HepG2 (cell line): Measurements from ENCODE around the gene MMP3. TPM values are rescaled to one million over a fixed set of nuclear protein-coding genes. Genes with fewer than 3 reads are reported as not detected.

ENCODE experiments used
- ATAC-seq: fragments of 200-7000 bp; cut with Tn5 transposase; 3 replicates; pipeline ENCODE4 v1.9.1; 2020; ENCODE audit warnings: mild to moderate bottlenecking, moderate library complexity
- BruUV-seq: library from RNA; stranded (reverse); fragments of 400-500 nt; replicated peaks from 2 replicates; lab custom pipeline; 2021; lab: Mats Ljungman, UMichigan
- CTCF ChIA-PET: fragments of 300-600 bp; formaldehyde crosslinking; extraction: SDS; loops from one replicate; lab custom pipeline; 2021; ENCODE audit warnings: low total read pairs, inconsistent platforms, low intra/inter-chr PET ratio; lab: Yijun Ruan, JAX
- POLR2A ChIA-PET: fragments of 350-600 bp; sonication (Branson Sonifier 250); formaldehyde crosslinking; loops from one replicate; lab custom pipeline; 2020; ENCODE audit warnings: antibody characterized with exemption, inconsistent platforms; lab: Yijun Ruan, JAX
- DNase-seq: peaks from one replicate; pipeline ENCODE4 v3.0.0-alpha.2; 2015; ENCODE audit warnings: low spot score
- FAIRE-seq: peaks from 3 replicates; lab custom pipeline; 2011; peaks lifted over from hg19 to GRCh38; lab: Jason Lieb, UNC
- H2AFZ ChIP-seq: one replicate; pipeline ENCODE4 v1.6.1; 2011; ENCODE audit warnings: low read length, inconsistent platforms
- H3K27ac ChIP-seq: fragments of 300-600 bp; 3 replicates; pipeline ENCODE4 v1.8.0; 2011; ENCODE audit warnings: mixed run types, mild to moderate bottlenecking, mixed read lengths, low read length, inconsistent platforms; ENCODE audit not compliant: insufficient read depth; ENCODE audit errors: extremely low read length
- H3K27me3 ChIP-seq, 2 experiments: fragments of 200-600 bp in 1 of 2; 2 replicates in 1 of 2; 3 replicates in 1 of 2; pipeline versions ENCODE4 v1.6.0 to v1.8.0; 2011; ENCODE audit warnings: low read length in 2 of 2, mild to moderate bottlenecking in 2 of 2, moderate library complexity in 2 of 2, inconsistent platforms in 1 of 2; ENCODE audit not compliant: insufficient read depth in 2 of 2, control insufficient read depth in 1 of 2
- H3K36me3 ChIP-seq, 2 experiments: fragments of 200-600 bp in 1 of 2; replicated peaks in 1 of 2; 2 replicates in 1 of 2; 3 replicates in 1 of 2; pipeline versions ENCODE4 v1.5.1 to v1.8.0; 2011; ENCODE audit warnings: low read length in 2 of 2, inconsistent platforms in 1 of 2; ENCODE audit not compliant: insufficient read depth in 2 of 2, control insufficient read depth in 1 of 2
- H3K4me1 ChIP-seq: 2 replicates; pipeline ENCODE4 v1.5.1; 2012; ENCODE audit warnings: low read length, inconsistent platforms; ENCODE audit not compliant: insufficient read depth
- H3K4me2 ChIP-seq: 2 replicates; pipeline ENCODE4 v1.6.0; 2011; ENCODE audit warnings: low read depth, low read length, inconsistent platforms
- H3K4me3 ChIP-seq, 3 experiments: fragments of 200-600 bp in 1 of 3; sonication (generic), shearing (Covaris generic) in 1 of 3; replicated peaks in 1 of 3; 2 replicates each; pipeline ENCODE4 v1.5.1; 2011 to 2016; ENCODE audit warnings: low read length in 3 of 3, inconsistent platforms in 2 of 3, low read depth in 2 of 3, mild to moderate bottlenecking in 2 of 3, control low read depth in 1 of 3, mixed read lengths in 1 of 3; ENCODE audit not compliant: insufficient read depth in 1 of 3
- H3K79me2 ChIP-seq: one replicate; pipeline ENCODE4 v1.6.1; 2011; ENCODE audit warnings: low read length, inconsistent platforms; ENCODE audit not compliant: insufficient read depth
- H3K9ac ChIP-seq: 2 replicates; pipeline ENCODE4 v1.6.0; 2011; ENCODE audit warnings: mild to moderate bottlenecking, low read depth, low read length, inconsistent platforms; ENCODE audit not compliant: insufficient read depth
- H3K9me3 ChIP-seq: 2 replicates; pipeline ENCODE4 v1.5.1; 2012; ENCODE audit warnings: mild to moderate bottlenecking, low read length
- H4K20me1 ChIP-seq: 2 replicates; pipeline ENCODE4 v1.6.0; 2011; ENCODE audit warnings: inconsistent platforms, mild to moderate bottlenecking, low read length, moderate library complexity; ENCODE audit not compliant: insufficient read depth
- ATAD3A ChIP-seq: sonication (generic); formaldehyde crosslinking; IDR thresholded peaks from 2 replicates; pipeline ENCODE4 v1.4.0; 2020; ENCODE audit warnings: missing genetic modification reagents
- ETS1 ChIP-seq: sonication (generic); formaldehyde crosslinking; IDR thresholded peaks from 2 replicates; pipeline ENCODE4 v1.4.0; 2020; ENCODE audit warnings: missing genetic modification reagents
- GATA4 ChIP-seq: sonication (generic); IDR thresholded peaks from 2 replicates; pipeline ENCODE4 v1.6.1; 2016; ENCODE audit warnings: antibody characterized with exemption, low read depth, borderline replicate concordance
- HNRNPLL ChIP-seq: fragments of 200-400 bp; formaldehyde crosslinking; IDR thresholded peaks from 2 replicates; pipeline ENCODE4 v1.6.1; 2017; ENCODE audit warnings: mild to moderate bottlenecking, low read depth, low read length; ENCODE audit not compliant: poor library complexity, severe bottlenecking
- IKZF1 ChIP-seq: fragments of 450-650 bp; IDR thresholded peaks from 2 replicates; pipeline ENCODE4 v1.7.1; 2016
- MAFG ChIP-seq: sonication (generic); formaldehyde crosslinking; IDR thresholded peaks from 2 replicates; pipeline ENCODE4 v1.5.1; 2020; ENCODE audit warnings: mild to moderate bottlenecking, missing genetic modification reagents
- NFYC ChIP-seq: IDR thresholded peaks from 2 replicates; pipeline ENCODE4 v1.6.1; 2016; ENCODE audit warnings: missing genetic modification reagents, missing compliant biosample characterization
- PHF8 ChIP-seq: sonication (generic); formaldehyde crosslinking; IDR thresholded peaks from 2 replicates; pipeline ENCODE4 v1.5.0; 2020; ENCODE audit warnings: missing genetic modification reagents
- THYN1 ChIP-seq: sonication (generic); formaldehyde crosslinking; IDR thresholded peaks from 2 replicates; pipeline ENCODE4 v1.8.1; 2023; ENCODE audit warnings: low read depth, mild to moderate bottlenecking, moderate library complexity, missing genetic modification reagents, borderline replicate concordance
- ZHX2 ChIP-seq, 2 experiments: sonication (generic) in 1 of 2; formaldehyde crosslinking in 1 of 2; IDR thresholded peaks; 2 replicates each; pipeline versions ENCODE4 v1.6.1 to v1.9.0; 2014 to 2022; ENCODE audit warnings: antibody characterized with exemption in 1 of 2, borderline replicate concordance in 1 of 2, inconsistent platforms in 1 of 2, low read depth in 1 of 2, missing genetic modification reagents in 1 of 2
- ZNF383 ChIP-seq: sonication (generic); formaldehyde crosslinking; IDR thresholded peaks from 2 replicates; pipeline ENCODE4 v1.4.0; 2020; ENCODE audit warnings: missing genetic modification reagents, mild to moderate bottlenecking, borderline replicate concordance
- ZNF563 ChIP-seq: sonication (generic); formaldehyde crosslinking; IDR thresholded peaks from 2 replicates; pipeline ENCODE4 v1.8.0; 2022; ENCODE audit warnings: mild to moderate bottlenecking, moderate library complexity, missing genetic modification reagents
- ZNF564 ChIP-seq: sonication (generic); formaldehyde crosslinking; IDR thresholded peaks from 2 replicates; pipeline ENCODE4 v1.8.1; 2023; ENCODE audit warnings: mild to moderate bottlenecking, missing genetic modification reagents
- WGBS: methylation state at CpG from one replicate; pipeline ENCODE4 v1.1.6; 2017; ENCODE audit warnings: low lambda C conversion rate; 5-methylcytosine and 5-hydroxymethylcytosine counted together
- in situ Hi-C: cut with HindIII; loops from 2 replicates; pipeline ENCODE4 v1.10.0; 2017; ENCODE audit warnings: low pct_unique_long_range_greater_than_20kb; ENCODE audit not compliant: extremely low pct_ligation_motif_present
- intact Hi-C: fragments of 100-400 bp; cut with micrococcal nuclease; formaldehyde crosslinking; loops from one replicate; pipeline ENCODE4 v1.10.0; 2022; ENCODE audit not compliant: unreplicated experiment
- polyA plus RNA-seq, 8 experiments: library from polyadenylated mRNA; depleted of rRNA in 3 of 8; stranded (reverse) in 7 of 8; unstranded in 1 of 8; fragments of >200 nt; fragmentation: Illumina TruSeq in 4 of 8; extraction: Trizol in 4 of 8; gene quantifications; 2 replicates each; pipeline versions ENCODE4 v1.2.1 to v1.2.3, GENCODE V29; 2011 to 2016; ENCODE audit warnings: low read depth in 4 of 8, missing spikeins in 1 of 8, mixed read lengths in 1 of 8; ENCODE audit not compliant: insufficient read depth in 1 of 8
- total RNA-seq, 5 experiments: library from RNA; depleted of rRNA; stranded (reverse); fragments of >200 nt; fragmentation: Illumina TruSeq; extraction: Trizol; gene quantifications; 2 replicates each; pipeline ENCODE4 v1.2.3, GENCODE V29; 2016; ENCODE audit warnings: low read depth in 1 of 5
- TF ChIP-seq, protein P1 (sequence below): sonication (generic); formaldehyde crosslinking; IDR thresholded peaks from 2 replicates; pipeline ENCODE4 v1.5.1; 2020; ENCODE audit warnings: mild to moderate bottlenecking, missing genetic modification reagents, borderline replicate concordance

Gene MMP3
- total and polyA plus RNA-seq, 2 of the 13 experiments (the other 11 are each of a cell fraction or from before 2014, with no cell fraction given) = 1.2 to 1.5 TPM

- ATAC-seq = no peak
- H3K4me3 ChIP-seq = no peak overlapping the region
- no peaks in the 10 kb centered on the region for H3K9me3 ChIP-seq
Observed at GRCh38 chr11:102864724-102865123, 21.3 kb upstream of the MMP3 start.

More at GRCh38 chr11:102864724-102865123, 21.3 kb upstream of the MMP3 start:
- TF ChIP-seq NFYC (CRISPR knock-in tag) (no peak), ZNF383 (CRISPR knock-in tag) (no peak), GATA4 (no peak), ETS1 (CRISPR knock-in tag) (no peak), HNRNPLL (no peak), PHF8 (CRISPR knock-in tag) (no peak), MAFG (CRISPR knock-in tag) (no peak), ZHX2 (IDR thresholded peaks at IDR 0.05; ENCODE audit: low read depth) (no peak), ZHX2 (CRISPR knock-in tag; IDR thresholded peaks at IDR 0.05; ENCODE audit: borderline replicate concordance) (no peak), ATAD3A (CRISPR knock-in tag) (no peak), ZNF563 (CRISPR knock-in tag) (no peak), IKZF1 (no peak), ZNF564 (CRISPR knock-in tag) (no peak), THYN1 (no peak)
- TF ChIP-seq, protein P1, sequence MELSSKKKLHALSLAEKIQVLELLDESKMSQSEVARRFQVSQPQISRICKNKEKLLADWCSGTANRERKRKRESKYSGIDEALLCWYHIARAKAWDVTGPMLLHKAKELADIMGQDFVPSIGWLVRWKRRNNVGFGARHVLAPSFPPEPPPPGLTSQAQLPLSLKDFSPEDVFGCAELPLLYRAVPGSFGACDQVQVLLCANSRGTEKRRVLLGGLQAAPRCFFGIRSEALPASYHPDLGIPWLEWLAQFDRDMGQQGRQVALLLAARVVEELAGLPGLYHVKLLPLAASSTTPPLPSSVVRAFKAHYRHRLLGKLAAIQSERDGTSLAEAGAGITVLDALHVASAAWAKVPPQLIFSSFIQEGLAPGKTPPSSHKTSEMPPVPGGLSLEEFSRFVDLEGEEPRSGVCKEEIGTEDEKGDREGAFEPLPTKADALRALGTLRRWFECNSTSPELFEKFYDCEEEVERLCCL (CRISPR knock-in tag) = no peak
- H3K9ac ChIP-seq = no peak overlapping the region
- H4K20me1 ChIP-seq = no peaks in the 10 kb centered on the region
- H3K4me1 ChIP-seq = no peaks in the 10 kb centered on the region
- H3K27ac ChIP-seq = no peak overlapping the region
- POLR2A ChIA-PET = no interaction called here
- FAIRE-seq (no peak), DNase-seq (no peak)
- H3K4me2 ChIP-seq = no peak overlapping the region
- in situ Hi-C loops = no loop called here
- H2AFZ ChIP-seq = no peak overlapping the region
- CTCF ChIA-PET = no interaction called here
- H3K27me3 ChIP-seq = no peaks in the 10 kb centered on the region; a peak in 1 of 5 replicates
- intact Hi-C loops = no loop called here
- H3K79me2 ChIP-seq = no peaks in the 10 kb centered on the region
- no TSS peak for BruUV-seq
- no peaks in the 10 kb centered on the region for H3K36me3 ChIP-seq
- 59% methylated on average over 1 of the region's 1 CpG for WGBS
